ENCODE measurements around the gene HMHB1. TPM values are rescaled to one million over a fixed set of nuclear protein-coding genes. Genes with fewer than 3 reads are reported as not detected.

HMHB1 gene
- total RNA-seq, 2 experiments from 2014 or later, result 1.2 TPM; not detected in 1

DNA sequence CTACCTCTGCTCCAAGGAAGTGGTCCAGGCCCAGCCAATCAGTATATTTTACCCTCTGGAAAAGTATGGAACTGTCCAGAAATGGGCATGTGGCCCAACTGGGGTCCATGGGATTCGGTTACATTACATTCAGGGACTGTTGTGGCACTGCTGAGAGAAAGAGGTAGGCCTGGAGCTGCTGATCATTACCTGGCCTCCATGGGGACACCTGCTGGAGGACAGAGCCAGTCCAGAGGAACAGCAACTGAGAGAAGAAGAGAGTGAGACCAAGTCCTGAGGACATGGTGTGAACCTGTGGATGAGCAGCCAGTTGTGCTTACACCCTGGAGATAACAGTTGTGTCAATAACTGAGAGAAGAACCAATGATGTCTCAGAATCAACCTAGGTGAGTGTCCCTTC is 48.2 kb downstream of the HMHB1 start:
- H3K27me3 Mint-ChIP-seq, result no peaks in the 10 kb centered on the region
- no peaks in the 10 kb centered on the region for H3K4me1 Mint-ChIP-seq
- no peak overlapping the region for H3K27ac Mint-ChIP-seq
- CTCF ChIA-PET, result interaction anchor here (0.6 to 0.7 kb wide), 2 partner anchors 39 to 342 kb away, joined by 3 to 4 read pairs; no protein-coding TSS in a partner anchor
- DNase-seq, result no peak
- no peak overlapping the region for H3K4me3 Mint-ChIP-seq
- no peak for ATAC-seq
- H3K36me3 Mint-ChIP-seq, result no peaks in the 10 kb centered on the region
- H3K9me3 Mint-ChIP-seq (ENCODE audit: low read depth), result no peaks in the 10 kb centered on the region

DNA sequence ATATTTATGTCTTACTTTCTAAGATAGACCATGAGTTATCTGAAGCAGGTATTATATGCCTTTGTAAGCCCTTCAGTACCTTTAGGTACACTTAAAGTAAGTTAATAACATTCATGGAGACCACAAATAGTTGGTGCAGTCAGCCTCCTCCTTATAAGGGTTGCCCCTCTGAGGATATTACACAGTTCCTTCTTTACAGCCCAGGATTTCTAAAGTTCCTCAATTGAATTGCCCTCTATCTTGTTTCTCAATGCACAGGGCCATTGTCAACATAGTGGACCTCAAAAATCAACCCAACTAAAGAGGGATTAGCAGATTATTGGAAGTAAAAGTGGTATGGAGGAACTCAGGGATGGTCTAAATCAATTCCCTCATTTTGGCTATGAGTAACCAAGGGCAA is 50.3 kb downstream of the HMHB1 start:
- ATAC-seq, result no peak
- no peak overlapping the region for H3K4me3 Mint-ChIP-seq
- CTCF ChIA-PET, result no interaction called here
- no peaks in the 10 kb centered on the region for H3K9me3 Mint-ChIP-seq (ENCODE audit: low read depth)
- no peak overlapping the region for H3K27ac Mint-ChIP-seq
- DNase-seq, result no peak
- no peaks in the 10 kb centered on the region for H3K4me1 Mint-ChIP-seq
- H3K27me3 Mint-ChIP-seq, result no peaks in the 10 kb centered on the region
- H3K36me3 Mint-ChIP-seq, result no peaks in the 10 kb centered on the region

DNA sequence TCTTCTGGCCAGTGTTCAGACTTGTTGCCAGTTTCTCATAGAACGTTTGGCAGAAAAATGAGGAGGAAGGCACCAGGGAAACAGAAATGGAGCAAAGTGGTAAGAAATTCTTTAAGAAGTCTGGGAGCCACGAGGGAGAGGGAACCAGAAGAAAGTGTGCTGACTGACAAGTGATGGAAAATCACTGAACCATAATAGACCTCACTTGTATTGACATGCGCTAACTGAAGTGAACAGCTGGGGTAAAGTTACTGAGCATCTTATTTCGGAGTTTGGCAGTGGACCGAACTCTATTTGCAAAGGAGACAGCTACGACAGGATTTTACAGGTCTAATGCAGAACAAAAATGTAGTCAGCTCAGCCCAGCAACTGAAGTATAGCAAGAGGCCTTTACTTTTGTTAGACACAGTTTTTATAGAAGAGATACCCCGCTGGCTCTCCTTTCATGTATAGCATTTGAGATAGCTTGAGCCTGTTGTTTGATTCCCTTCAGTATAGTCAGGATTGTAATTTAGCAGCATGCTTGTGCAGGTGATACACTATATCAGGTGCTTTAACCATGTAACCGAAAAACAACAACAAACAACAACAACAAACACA is 53.6 kb downstream of the HMHB1 start:
- no peaks in the 10 kb centered on the region for H3K4me1 Mint-ChIP-seq
- CTCF ChIA-PET, result no interaction called here
- H3K27ac Mint-ChIP-seq, result no peak overlapping the region
- peaks cover 5% of the 10 kb centered on the region for H3K27me3 Mint-ChIP-seq
- no peak for DNase-seq
- no peaks in the 10 kb centered on the region for H3K9me3 Mint-ChIP-seq (ENCODE audit: low read depth)
- ATAC-seq, result no peak
- H3K36me3 Mint-ChIP-seq, result no peaks in the 10 kb centered on the region
- no peak overlapping the region for H3K4me3 Mint-ChIP-seq
